GM21576 (cell line): ENCODE results near the gene FBH1.
"Not testable (repeated sequence)": the region's sequence is repeated elsewhere in the genome, so short reads cannot be mapped to it uniquely, and the experiment has no call there.

ENCODE experiments used
- ATAC-seq: cut with Tn5 transposase; IDR thresholded peaks from one replicate; pipeline ENCODE4 v1.9.1; 2021; ENCODE audit warnings: mild to moderate bottlenecking, moderate library complexity; ENCODE audit not compliant: unreplicated experiment

FBH1 gene

DNA sequence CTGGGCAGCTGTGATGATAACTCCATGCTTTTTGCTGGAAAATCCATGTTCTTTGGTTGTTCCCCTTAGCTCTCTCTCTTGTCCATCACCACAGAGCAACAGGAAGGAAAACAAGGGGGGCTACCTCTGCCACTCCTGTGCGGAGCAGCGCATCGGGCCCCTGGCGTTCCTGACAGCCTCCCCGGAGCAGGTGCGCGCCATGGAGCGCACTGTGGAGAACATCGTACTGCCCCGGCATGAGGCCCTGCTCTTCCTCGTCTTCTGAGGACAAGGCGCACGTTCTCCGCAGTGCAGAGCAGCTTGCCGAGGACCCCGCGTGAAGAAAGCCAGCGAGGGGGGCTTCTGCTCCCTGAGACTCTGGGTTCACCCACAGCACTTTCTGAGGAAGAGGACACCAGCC lies 47.0 kb downstream of the FBH1 start:
- ATAC-seq: no peak

DNA sequence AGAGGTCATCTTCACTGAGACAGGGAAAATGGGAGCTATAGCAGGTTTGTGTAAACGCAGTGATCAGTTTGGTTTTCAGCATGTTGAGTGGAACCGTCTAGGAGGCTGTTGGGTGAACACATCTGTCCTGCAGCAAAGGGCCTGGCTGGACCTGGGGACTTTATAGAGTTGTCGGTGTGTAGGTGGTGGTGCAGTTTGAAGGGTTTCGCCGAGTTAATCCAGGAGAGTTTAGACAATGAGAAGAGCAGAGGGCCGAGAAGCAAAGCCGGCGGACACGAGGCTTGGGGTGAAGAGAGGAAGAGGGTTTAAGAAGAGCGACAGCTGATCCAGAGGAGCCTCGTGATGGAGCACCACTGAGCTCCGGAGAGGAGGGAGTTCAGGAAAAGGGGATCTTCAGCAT lies 48.2 kb downstream of the FBH1 start:
- ATAC-seq: no peak

DNA sequence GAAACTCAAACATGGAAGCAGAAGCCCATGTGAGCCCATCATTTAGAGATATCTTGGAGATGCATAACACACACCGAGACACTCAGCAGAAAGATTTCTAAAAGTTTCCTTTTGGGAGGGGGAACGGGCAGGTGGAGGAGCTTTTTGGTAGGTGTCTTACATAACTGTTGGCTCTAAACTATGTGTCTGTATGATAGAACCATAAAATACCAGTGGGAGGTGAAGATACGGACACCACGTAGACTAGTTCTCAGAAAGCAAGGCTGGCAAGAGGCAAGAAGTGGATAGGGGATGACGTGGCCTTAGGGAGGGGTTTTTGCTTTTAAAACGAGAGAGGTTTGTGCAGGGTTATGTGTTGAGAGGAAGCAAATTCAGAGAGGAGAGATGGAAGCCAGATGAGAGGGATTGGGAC lies 50.8 kb downstream of the FBH1 start:
- no peak for ATAC-seq

DNA sequence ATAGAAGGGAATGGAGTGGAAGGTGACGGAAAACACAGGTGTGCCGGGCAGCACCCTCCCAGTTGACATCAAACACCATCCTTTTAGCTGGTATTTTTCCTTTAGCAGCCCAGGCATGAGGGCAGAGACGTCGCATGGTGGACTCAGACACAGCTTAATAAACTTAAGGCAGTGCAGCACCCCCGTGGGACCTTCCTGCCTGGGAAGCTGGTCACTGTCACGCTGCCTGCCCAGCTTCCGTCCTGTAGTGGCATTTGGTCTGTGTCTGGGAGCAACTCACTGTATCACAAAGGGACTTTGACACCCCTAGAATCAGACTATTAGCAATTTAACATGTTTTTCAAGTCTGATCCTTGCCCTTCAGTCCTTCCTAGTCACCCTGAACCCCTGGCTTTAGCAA lies 51.5 kb downstream of the FBH1 start:
- no peak for ATAC-seq

DNA sequence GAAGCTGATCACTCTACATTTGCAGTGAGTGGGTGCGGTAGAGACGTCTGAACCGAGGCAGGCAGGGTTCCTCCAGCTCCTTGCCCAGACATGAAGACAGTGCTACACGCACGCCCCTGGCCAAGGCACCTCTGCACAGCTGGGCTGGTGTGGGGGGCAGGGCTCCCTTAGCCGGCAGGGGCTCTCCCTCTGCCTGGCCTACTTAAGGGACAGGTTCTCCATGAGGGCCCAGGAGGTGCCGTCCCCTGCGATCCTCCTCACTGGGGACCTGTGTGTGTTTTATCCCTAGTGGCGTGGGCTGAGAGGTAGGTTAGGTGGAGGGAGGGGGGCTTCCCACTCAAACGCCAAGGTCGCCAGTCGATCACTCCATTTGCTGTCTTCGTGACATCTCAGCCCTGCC lies 52.0 kb downstream of the FBH1 start:
- no peak for ATAC-seq

DNA sequence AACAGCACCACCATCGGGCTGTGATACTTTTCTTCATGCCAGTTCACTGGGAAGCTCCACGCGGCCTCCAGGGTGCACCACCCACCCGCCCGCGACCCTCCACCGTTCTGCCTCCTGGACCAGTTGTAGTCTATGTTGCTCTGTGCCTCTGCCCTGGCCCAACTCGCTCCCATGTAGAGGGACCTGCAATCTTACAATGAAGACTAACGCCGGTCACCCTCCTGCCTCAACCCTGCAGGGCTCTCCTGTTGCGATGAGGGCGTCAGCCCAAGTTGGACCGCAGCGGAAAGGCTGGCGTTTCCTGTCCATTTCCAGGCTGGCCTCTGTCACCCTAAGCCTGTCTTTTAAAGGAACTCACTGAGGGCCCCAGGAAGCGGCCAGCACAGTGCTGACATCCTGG lies 52.4 kb downstream of the FBH1 start:
- ATAC-seq: no peak

DNA sequence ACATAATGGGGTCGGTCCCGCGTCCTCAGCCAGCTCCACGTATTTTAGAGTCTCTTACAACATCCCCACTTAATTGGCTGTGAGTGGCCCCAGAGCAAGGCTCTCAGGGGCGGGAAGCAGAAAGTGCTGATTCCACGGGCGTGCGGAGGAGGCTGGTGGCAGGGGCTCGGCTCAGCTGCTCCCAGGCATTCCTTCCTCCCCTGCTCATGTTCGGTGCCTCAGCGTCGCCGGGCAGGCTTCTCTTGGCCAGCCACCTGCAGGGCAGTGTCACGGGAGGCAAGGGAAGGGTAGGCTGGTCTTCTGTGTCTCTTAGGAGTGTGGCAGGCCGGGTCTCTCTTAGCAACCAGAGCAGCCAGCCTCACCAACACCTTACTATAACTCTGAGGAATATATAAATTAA lies 53.5 kb downstream of the FBH1 start:
- ATAC-seq: no peak

DNA sequence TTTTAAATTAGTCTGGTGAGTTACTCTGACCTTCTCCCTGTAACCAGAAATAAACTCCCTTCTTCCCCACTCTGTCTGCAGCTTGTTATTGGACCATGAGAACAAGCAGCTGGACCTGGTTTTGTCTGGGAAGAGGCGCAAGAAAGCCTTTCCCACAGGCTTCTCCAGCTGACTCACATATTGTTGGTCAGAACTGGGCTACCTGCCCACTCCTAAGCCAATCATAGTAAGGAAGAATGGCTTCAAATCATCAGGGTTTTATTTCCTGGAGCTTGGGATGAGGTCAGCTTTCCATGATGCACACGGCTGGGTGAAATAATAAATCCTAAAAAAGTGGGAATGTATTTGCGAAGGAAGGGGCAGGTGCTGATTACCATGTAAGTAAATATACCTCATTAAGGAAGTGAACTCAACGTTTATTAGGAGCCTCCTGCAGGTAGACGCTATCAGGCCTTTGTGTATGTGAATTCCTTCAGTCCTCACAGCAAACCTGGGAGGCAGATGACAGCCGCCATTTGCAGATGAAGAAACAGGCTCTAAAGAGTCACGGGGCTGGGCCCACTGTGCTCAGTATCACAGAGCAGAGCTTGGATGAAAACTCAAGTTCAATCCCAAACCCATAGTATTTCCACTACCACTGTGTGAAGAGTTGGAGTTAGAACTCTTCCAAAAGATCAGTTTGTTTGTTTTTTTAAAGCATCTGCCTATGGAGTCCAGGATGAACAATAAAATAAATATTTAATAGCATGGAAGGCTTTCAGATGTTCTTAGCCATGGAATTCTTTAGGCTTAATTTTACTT lies 54.5 kb downstream of the FBH1 start:
- no peak for ATAC-seq

DNA sequence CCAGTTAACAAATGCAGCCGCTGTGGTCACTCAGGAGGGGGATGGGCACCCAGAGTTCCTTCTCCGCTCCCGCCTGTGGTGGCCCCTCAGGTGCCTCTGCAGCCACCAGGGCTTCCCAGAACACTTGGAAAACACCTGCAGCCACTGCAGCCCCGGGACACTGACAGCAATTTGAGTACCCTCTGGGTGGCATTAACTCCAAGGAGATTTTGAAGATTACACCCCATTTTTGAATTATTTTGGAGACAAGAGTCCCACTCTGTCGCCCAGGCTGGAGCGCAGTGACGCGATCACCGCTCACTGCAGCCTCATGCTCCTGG lies 55.1 kb downstream of the FBH1 start:
- no peak for ATAC-seq

DNA sequence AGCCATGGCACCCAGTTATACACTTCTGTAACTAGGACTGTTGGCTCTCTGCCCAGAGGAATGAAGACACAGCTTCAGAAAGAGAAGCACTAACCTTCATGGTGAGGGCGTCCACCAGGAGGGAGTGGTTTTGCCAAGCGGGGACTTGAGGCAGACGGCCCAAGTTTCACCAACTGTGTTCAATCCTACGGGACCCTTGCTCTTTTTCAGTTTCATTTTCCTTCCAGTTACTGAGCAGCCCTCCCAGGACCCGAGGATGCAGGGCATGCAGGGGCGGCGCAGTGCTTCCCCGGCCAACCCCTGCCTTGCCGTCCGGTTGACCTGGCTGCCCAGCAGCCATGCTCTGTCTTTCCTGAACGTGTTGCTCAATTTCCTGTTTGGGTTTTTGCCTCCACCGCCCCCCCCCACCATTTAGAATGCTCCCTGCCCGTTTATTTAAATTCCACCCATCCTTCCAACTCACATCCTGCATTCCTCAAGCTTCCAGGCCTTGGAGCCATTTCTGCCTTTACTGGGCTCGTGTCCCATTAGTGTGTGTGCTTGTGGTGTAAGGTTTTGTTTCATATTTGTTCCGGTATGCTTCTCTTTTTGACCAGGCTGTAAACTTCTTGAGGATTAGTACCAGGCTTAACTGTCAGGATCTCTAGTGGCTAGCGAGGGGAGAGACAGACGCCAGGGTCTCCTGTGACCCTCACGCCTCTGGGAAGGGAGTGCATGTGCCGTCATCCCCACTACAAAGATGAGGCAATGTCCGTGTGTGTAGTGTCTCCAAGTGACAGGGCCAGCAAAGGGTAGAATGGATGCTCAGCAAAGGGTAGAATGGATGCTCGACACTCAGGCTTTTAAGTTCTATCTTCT lies 55.7 kb downstream of the FBH1 start:
- no peak for ATAC-seq

DNA sequence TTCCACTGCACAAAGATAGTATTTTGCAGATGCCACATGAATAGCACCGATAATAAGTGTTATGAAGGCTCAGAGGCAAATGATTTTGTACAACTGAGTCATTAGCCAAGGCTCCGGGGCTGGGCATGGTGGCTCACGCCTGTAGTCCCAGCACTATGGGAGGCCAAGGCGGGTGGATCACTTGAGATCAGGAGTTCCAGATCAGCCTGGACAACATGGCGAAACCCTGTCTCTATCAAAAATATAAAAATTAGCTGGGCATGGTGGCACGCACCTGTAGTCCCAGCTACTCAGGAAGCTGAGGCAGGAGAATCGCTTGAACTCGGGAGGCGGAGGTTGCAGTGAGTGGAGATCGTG lies 56.4 kb downstream of the FBH1 start:
- not testable (repeated sequence) for ATAC-seq

DNA sequence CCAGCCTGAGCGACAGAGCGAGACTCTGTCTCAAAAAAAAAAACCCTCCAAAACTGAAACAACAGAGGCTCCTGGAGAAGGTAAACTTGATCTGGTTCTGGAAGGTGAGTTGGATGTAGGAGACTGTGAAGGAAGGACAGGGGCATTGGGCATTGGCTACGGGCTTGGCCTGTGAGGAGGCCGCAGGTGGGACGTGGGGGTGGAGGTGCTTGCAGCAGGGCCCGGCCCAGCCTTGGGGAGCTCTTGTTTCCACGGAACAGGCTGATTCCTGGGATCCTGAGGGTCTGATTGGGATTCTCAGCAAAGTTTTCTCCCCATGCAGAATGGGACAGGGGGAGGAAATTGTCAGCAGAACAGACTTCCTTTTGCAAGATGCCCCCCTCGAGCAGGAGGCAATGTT lies 56.7 kb downstream of the FBH1 start:
- ATAC-seq: no peak

DNA sequence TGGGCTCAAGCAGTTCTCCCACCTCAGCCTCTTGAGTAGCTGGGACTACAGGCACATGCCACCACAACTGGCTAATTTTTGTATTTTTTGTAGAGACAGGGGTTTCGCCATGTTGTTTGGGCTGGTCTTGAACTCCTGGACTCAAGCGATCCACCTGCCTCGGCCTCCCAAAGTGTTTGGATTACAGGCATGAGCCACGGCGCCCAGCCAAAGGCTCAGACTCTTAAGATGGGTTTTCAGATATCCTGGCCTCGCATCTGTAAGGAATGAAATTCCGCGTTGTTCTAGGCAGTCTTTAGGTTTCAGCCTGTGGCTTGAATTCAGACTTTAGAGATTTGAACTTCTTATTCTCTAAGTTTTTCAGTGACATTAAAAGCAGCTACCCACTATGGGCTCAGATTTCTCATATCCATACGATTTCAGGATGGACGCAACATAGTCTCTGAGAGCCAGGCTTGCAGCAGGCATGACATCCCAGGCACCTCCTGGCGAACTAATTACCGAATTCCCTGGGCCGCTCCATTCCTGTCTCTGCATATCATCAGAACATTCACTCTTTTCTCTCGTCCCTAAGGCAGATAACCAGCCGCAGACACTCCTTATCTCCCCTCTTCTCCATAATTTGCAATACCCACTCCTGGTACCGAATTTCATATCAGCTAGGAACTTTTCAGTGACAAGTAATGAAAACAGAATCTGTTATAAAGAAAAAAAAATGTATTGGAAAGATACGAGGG lies 57.6 kb downstream of the FBH1 start:
- ATAC-seq: no peak

DNA sequence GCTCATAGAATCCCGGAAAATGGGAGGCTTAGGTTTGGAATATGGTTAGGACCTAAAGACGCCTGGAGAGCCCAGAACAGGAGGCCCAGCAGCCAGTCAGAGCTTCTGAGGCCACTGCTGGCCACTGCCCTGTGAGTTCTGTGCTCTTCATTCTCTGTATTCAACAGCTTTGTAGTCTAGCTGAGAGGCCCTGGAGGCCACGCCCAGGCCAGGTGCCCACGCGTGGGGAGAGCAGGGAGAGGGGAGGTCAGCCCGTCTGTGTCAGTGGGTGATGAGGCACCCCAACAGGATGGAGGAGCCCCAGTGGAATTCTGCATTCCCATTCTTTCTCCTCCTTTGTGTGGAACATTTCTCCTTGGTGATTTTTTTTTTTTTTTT lies 58.2 kb downstream of the FBH1 start:
- ATAC-seq: no peak

DNA sequence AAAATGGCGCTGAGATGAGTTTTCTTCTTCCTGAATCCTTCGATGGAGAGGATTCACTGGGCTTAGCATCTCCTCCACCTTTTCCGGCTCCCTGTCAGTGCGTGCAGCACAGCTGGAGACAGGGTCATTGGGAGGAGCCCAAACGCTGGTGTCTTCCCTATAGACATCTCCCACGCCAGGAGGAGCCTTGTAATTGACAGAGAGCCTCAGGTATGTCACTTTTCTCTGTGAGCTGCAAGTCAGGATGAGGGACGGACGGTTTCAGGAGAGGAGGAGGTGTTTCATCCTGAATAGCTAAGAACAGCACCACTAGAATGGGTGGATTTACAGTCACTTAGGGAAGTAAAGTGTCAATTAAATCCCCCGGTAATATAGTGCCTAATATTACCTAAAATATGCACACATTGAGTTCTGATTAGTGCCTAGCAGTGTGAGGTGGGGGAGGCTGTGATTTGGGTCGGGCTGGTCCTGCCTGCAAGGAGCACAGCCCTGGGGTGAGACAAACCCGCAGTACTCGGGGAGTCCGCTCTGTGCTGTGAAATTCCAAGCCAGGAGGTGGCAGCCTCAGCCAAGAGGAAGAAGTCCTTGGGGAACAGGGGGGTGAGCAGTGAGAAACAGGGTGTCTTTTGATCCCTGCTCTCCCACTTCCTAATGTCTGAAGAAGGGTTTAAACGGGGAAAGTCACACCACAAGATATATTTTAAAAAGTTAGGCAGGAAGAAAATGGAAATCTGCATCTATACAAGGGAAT lies 59.1 kb downstream of the FBH1 start:
- ATAC-seq: no peak

DNA sequence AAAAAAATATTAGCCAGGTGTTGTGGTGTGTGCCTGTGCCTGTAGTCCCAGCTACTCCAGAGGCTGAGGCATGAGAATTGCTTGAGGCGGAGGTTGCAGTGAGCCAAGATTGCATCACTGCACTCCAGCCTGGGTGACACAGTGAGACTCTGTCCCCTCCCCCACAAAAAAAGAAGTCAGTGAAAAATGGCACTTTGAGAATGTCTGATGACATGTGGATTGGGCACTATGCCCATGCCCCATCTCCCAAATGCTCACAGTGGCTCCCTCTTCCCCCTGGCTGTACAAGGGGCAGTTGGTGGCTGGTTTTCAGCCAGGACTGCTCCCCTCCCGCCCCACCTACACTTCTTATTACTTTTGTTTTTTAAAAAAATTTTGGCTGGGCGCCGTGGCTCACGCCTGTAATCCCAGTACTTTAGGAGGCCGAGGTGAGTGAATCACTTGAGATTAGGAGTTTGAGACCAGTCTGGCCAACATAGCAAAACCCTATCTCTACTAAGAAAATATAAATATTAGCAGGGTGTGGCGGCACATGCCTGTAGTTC lies 61.2 kb downstream of the FBH1 start:
- no peak for ATAC-seq

DNA sequence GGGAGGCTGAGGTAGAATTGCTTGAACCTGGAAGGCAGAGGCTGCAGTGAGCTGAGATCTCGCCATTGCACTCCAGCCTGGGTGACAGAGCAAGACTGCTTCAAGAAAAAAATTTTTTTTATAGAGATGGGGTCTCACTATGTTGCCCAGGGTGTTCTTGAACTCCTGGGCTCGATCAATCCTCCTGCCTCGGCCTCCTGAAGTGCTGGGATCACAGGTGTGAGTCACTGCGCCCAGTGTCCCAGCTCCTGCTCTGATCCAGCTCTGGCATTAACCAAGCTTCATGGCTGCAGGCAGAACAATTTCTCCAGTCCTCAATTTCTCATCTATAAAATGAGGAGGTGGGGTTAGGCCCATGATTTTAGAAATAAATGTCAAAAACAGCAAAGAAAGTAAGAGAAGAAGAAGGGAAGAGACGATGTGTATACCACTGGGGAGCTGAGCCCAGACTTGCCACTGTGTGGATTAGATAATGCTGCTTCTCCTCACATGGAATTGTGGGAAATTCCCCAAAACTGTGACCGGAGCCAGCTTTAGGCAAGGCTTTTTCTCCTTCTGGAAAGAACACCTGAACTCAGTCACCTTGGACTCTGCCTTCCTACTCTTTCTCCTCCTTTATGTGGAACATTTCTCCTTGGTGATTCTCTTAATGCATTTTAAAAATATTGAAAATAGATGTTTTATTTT lies 61.8 kb downstream of the FBH1 start:
- no peak for ATAC-seq

DNA sequence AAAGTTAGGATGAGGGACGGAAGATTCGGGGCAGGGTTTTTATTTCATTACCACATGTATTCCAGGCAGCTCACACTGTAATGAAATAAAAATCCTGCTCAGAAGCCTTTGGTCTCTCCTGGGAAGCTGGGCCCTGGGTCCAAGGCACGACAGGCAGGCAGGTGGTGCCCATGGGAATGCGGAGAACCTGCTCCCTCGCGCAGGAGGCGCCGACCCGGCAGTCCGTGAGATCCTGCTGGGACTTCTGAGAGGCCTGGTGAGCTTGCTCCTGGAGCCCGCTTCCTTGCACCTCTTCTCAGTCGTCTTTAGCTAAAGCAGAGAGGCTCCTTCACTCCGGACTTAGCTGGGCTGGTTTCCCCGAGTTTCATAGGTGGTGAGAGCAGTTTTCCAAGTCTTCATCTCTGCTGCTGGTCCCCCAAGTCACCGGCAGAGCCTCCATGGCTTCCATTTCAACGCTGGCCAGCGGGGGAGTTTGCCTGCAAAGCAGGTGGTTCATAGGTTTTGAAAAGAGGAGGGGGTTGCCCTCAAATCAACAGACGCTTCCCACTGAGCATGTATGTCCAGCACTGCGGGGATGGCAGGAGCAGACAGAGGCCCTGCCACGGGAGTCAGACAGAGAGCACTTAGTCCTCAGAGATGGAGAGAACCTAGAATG lies 62.8 kb downstream of the FBH1 start:
- ATAC-seq: no peak

DNA sequence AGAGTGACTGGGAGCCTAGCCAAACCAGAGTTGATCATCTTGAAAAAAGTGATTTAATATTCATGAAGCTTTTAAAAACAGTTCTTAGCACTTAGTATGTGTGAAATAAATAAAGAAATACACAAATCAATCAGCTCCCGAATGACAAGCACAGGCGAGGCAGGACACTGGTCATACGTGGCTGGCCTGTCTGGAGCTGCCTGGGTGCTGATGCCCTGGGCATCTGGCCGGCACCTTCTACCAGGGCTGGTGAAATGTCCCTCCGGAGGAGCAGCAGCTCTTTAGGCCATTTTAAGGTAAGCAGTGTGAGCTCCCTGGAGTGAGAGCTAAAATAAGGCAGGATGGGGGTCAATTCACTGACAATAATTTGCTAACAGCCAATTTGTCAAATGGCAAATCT lies 63.6 kb downstream of the FBH1 start:
- no peak for ATAC-seq
